ENCODE results near the gene SYTL3. TPM values are rescaled to one million over a fixed set of nuclear protein-coding genes. Genes with fewer than 3 reads are reported as not detected.

Gene SYTL3
- total and polyA plus RNA-seq, 9 of the 15 experiments (the other 6 are each of a cell fraction or from before 2014, with no cell fraction given) = 0.04 to 0.46 (median 0.17) TPM; not detected in 1

GRCh38 chr6:158718461-158719046 is 68.7 kb downstream of the SYTL3 start (continued):
- TF ChIP-seq IRF2 (CRISPR knock-in tag; IDR thresholded peaks at IDR 0.05) = no peak
- TF ChIP-seq ZNF134 (CRISPR knock-in tag; conservative IDR thresholded peaks at IDR 0.05) = no peak
- TF ChIP-seq RAD21 (CRISPR knock-in tag; conservative IDR thresholded peaks at IDR 0.05 in 1 of 2, IDR thresholded peaks at IDR 0.05 in 1 of 2) = peak; percentile 67 to 88
- no peak for TF ChIP-seq HES1 (IDR thresholded peaks at IDR 0.05; ENCODE audit: low read depth)
- TF ChIP-seq, protein P1, sequence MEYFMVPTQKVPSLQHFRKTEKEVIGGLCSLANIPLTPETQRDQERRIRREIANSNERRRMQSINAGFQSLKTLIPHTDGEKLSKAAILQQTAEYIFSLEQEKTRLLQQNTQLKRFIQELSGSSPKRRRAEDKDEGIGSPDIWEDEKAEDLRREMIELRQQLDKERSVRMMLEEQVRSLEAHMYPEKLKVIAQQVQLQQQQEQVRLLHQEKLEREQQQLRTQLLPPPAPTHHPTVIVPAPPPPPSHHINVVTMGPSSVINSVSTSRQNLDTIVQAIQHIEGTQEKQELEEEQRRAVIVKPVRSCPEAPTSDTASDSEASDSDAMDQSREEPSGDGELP (CRISPR knock-in tag; IDR thresholded peaks at IDR 0.05; ENCODE audit: borderline replicate concordance) = peak; percentile 28; the same call in 1 of the 2 replicates
- no peak for TF ChIP-seq PKNOX1 (IDR thresholded peaks at IDR 0.05)
- TF ChIP-seq, protein P2, sequence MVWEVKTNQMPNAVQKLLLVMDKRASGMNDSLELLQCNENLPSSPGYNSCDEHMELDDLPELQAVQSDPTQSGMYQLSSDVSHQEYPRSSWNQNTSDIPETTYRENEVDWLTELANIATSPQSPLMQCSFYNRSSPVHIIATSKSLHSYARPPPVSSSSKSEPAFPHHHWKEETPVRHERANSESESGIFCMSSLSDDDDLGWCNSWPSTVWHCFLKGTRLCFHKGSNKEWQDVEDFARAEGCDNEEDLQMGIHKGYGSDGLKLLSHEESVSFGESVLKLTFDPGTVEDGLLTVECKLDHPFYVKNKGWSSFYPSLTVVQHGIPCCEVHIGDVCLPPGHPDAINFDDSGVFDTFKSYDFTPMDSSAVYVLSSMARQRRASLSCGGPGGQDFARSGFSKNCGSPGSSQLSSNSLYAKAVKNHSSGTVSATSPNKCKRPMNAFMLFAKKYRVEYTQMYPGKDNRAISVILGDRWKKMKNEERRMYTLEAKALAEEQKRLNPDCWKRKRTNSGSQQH (CRISPR knock-in tag; IDR thresholded peaks at IDR 0.05) = no peak
- 0 out of 2 replicates have a peak, but pooled peaks have one; percentile 21 for TF ChIP-seq CTBP1 (IDR thresholded peaks at IDR 0.05; ENCODE audit: borderline replicate concordance)
- peak; percentile 10 for TF ChIP-seq ZFP36 (IDR thresholded peaks at IDR 0.05; ENCODE audit: low read depth, low read length, partially characterized antibody)
- no peak for TF ChIP-seq EP400 (IDR thresholded peaks at IDR 0.05)

Measured in K562 (cell line).